NCI-H82 treated with DMSO at 0.1 percent for 48 hours (cell line): ENCODE results near the gene FAM72A.
A peak's percentile ranks its signal among the peaks of the same experiment; 100 is the strongest.
"Not testable (repeated sequence)": the region's sequence is repeated elsewhere in the genome, so short reads cannot be mapped to it uniquely, and the experiment has no call there.

Experiments
- DNase-seq: peaks from one replicate; lab custom pipeline; 2025; ENCODE audit not compliant: unreplicated experiment; lab: John Stamatoyannopoulos, UW

The FAM72A gene

DNA sequence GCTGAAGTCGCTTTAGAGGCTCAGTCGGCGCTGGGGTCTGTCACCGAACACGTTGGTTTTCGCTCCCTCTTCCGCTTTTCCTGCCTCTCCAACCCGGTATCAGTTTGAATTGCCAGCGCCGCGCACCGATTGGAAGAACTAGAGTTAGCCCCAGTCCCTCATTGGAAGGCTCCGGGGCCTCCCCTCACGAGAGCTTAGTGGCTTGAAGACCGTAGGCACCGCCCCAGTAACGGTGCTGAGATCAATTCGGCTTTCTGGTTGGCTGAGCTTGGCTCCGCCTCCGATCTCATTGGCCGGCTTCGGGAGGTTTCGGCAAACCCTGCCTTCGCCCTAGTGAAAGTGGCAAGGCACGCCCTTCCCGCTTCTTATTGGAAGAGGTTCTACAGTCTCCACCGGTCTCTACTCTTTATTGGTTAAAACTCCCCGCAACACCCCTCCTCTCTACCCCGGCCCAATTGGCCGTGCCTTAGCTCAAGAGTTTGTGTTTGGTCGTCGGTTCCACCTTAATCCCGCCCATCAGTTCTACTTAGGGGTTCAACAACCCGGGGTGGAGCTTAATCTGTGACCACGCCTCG, at the start of gene FAM72A:
TSS of gene FAM72A (minus strand) at position 51 of the 575 bp plus-strand sequence. CDS start 814 bp downstream, outside the sequence.
- DNase-seq, result peak; percentile 100

DNA sequence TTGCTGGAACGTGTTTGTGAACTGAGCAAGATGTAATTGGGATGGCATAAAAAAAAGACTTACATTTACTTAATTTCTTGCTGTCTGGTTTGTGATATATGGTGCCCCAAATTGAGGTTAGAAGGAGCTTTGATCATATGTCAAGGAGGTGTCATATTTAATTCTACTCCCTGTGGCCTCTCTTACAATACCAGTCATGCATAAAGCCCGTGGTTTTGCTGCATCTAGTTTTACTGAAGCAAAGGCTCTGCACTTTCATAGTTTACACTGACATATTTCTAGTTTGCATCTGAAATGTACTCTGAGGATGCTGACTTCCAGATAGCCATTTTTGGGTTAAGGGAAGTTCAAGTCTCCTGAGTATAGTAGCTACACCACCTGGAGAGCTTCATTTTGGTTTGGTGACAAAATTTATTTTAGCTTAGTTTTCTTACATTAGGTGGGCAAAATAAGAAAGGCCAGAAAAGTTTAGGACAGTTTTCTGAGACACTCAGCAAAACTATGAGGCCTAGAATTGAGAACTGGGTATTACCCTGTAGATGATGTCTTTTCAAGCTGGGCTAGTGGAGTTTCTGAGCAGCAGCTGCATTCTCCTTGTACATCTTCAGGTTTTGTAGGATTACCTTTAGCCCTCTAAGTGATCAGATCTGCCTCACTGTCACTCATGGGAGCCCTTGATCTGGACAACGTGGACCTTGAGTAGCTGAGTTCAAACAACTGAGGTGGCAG, 48.5 kb upstream of the FAM72A start:
- not testable (repeated sequence) for DNase-seq

DNA sequence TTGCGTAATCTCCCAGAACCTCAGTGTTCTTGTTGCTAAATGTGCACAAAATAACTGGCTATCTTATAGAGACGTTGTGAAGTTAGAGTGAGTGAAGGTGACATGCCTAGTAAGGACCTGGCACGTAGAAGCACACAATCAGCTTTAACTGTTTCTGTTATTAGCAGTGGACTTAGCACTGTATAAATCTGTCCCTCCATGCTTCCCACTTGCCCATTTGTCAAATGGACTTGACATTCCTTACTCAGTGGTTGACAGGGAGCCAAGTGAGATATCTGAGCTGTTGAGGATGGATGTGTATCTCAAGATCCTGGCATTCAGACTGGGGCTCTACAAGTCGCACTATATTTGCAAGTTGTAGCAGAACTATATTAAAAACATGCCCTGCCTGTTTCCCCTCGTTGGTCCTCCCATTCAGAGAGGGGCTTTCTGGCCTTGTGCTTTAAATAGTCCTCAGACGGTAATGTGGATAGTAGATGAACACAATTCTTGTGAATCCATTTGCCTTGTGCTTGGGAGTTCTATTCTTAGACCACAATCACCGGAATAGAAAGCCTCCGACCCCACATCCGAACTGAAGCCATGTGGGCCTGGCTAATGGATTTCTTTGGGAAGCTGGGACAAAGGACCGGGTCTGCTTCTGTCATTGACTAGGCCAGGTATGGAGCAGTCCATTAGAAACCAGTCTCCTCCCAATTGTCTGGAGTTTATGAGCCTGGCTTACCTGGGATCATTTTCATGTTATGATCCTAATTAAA, 43.7 kb upstream of the FAM72A start:
- DNase-seq, result not testable (repeated sequence)

DNA sequence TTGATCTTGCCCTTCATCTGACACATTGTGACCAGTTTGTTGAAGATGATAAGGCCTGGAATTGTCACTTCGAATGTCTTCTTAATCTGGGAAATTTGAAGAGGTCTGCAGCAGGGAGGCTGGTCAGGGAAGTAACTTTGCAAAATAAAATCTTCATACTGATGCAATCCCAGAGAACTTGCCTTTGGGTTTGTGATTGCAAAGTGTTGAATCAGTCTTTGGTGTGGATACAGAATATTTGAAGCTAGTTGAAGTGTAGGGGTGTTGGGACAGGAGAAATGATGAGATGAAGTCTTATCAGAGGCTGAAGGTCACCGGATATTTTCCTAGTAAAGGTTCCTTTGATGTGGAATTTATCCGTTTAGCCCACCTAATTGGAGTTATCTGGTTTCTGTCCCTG, 42.8 kb upstream of the FAM72A start:
- DNase-seq, result not testable (repeated sequence)

DNA sequence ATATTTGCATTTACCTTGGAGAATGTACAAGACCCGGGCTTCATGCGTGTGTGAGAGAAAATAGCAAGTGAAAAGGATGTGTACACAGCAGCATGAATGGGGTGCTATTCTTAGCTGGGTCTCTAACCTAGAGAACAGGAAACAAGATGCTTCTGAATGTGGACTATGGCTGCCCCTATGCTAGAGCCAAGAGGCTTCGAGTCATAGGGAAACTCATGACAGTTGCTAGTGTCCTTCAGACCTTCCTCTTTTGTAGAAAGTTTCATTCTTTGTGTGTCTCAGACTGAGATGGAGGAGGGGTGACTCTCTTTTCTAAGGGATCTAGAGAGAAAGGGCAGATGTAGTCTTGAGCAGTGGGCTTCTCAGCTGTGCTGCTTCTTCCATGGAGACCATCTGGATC, 40.7 kb upstream of the FAM72A start:
- not testable (repeated sequence) for DNase-seq

DNA sequence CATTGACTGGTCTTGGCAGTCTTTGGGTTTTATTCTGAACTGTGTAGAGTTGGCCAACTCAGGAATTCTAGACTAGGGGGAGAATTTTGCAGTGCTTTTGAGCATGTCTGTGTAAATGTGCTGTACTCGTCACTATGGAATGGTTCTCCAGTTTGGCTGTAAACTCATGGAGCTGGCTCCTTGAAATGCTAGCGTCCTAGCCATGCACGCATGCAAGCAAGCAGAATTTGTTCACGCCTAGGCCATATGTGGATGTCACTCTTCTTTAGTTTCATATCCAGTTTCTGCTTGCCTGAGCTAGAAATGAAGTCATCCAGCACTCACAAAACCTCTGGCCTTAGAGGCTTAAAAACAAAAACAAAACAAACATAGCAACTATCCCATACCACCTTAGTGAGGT, 37.6 kb upstream of the FAM72A start:
- DNase-seq, result not testable (repeated sequence)

DNA sequence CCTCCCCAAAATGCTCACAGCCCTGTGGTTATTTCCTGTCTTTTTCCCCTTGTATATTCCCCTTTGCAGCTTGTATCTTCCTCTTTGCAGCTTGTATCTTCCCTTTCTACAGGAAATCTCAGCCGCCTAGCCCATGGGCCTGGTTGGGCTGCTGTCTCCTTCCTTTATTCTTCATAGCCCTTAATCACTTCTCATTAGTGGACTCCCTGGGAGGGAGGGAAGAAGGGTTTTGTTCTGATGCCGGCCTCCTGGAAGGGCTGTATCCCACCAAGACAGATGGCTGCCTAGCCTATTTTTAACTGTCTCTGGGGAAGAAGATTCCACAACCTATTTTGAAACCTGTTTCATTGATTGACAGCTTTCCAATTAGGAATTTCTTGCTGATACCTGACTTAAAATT, 32.6 kb upstream of the FAM72A start:
- DNase-seq, result not testable (repeated sequence)

DNA sequence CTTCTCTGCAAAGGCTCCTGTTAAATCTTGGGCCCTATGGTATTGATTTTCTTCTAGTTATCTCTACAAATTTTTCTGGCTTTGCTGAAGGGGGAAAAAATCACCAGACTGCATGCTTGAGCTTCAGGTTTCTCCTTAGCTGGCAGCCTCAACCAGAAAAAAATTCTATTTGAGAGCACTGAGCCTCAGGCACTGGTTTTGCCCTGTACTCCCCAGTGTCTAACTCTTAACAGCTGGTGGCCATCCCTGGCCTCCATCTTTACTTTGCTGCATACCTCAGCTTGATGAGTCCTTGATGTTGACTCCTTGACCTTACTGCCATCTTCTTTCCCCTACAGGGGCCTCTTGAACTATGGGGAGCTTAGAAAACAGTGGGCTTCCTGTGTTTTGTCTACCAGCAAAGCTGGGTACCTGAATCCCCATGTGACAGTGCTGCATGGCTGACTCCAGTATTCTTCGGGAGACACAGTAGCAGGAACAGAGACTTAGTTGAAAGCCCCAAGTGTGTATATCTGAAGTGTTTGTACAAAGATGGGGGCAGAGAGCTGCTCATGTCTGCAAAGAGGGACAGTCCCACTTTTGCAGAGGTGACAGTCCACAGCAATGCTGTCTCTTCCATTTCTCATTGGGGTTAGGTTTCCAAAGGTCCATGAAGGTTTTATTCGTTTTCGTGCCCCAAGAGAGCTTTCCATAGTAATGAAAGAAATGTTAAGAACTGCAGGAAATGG, 31.7 kb upstream of the FAM72A start:
- not testable (repeated sequence) for DNase-seq

DNA sequence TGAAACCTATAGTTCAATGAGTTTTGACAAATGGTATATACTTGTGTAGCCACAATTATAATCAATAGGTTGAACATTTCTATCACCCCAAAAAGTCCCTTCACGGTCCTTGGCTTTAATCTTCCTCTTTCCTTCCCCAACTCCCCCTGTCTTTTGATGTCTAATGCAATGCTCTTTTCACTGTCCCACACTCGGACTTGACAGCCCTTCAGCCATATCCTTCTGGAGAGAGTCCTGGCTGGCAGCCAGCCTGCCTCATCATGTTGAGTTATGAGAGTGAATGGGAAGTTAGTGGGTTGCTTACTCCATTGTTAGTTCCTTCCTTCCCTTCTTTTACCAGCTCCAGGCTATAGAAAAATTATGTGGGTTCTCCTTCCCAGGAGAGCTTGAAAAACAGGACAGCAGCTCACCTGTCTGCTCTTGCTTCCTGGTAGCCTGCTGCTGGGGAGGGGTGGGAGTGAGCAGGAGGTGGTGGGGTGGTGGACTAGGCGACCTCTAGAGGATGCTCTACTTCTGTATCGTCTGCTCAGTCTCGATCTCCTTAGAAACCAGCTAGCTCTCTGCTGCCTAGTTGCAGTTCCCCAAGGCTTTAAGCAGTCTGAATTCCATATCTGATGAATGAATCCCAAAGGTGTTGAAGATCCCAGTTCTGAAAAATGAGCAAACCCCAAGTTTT, 30.5 kb upstream of the FAM72A start:
- not testable (repeated sequence) for DNase-seq

DNA sequence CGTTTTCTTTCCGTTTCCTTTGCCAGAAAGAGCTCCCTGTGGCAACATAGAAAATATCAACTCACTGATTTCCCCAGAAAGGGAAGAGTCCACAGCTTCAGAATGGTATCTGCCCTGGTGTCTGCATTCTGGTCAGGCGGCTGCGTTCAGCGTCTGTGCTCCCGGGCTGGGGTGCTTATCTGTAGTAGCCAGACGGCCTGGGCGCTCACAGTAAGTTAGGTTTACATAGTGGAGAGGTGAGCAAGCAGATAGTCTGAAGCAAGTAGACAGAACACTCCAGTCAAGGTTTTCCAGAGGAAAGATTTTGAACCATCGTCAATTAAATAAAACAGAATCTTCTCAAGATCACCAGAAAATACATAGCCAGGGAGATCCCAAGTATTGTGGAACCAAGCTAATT, 29.4 kb upstream of the FAM72A start:
- DNase-seq, result not testable (repeated sequence)

DNA sequence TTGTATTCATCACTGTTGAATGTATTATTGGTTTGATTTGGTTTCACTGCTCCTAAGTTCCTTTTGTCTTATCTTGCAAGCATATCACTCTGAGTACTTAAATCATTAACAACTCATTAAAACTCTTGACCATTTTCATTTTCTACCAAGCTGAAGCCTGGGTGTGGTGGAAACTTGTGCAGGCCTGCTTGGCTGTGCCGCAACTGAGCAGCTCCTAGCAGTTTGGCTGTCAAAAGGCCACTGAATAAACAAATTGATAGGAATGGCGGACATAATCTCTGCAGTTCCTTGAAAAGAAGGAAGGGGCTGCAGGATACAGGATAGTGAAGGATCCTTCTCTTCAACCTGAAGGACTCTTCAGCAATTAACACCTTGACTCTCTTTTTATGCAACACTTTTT, 26.6 kb upstream of the FAM72A start:
- DNase-seq, result not testable (repeated sequence)

DNA sequence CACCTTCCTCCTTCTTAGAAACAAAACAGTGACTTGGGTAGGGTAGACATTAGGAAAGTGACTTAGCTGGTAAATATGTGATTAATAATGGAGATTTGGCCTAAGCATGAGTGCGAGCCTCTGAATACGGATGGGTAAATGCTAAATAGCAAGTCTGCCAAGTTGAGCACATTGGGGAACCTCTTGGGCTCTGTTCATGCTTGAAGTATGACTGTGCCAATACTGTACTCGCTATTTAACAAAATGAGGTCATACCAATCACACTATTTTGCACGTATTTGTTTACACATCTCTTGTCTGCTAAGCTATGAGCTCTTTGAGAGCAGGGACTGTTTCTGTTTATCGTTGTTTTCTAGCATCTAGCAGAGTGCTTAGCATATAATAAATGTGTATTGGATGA, 24.2 kb upstream of the FAM72A start:
- not testable (repeated sequence) for DNase-seq

DNA sequence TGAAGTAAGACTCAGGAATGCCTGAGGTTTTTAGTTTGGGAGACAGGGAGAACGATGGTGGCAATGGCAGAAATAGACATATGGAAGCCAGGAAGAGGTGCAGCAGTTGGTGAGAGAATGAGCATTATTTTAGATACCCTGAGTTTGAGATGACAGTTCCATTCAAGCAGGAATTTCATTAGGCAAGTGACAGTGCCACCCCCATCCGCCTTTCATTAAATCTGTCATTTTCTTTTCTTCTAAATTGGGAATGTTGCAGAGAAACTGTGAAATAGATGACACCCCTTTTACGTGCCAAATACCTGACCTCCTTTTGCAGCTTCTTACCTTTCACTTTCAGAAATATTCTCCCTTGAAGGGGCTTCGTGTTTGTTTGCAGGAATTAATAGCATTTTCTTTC, 22.7 kb upstream of the FAM72A start:
- not testable (repeated sequence) for DNase-seq

DNA sequence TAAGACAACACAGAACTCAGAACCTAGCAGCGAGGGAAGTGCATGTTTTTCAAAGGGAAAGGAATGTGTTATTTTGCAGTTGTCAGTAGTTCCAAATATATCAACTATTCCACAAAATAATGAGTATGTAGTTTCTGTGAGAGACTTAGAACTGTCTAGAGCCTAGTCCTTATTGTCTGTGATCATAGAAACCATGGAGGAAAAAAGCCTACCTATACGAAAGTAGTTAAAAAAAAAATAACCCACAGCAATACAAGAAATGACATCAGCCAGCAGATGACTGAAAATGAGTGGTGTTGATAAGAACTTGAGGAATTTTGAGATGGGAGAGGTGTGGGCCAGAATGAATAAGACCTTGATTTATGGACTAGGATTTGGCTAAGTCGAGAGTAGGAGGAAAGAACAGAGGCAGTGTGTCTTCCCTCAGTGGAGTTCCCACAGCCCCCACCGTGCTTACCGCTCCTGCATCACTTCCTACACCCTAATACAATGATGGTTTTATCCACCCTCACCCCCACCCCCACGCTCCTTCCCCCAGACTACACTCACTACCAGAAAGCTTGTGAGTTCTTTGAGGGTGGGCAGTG, 21.6 kb upstream of the FAM72A start:
- DNase-seq, result not testable (repeated sequence)

DNA sequence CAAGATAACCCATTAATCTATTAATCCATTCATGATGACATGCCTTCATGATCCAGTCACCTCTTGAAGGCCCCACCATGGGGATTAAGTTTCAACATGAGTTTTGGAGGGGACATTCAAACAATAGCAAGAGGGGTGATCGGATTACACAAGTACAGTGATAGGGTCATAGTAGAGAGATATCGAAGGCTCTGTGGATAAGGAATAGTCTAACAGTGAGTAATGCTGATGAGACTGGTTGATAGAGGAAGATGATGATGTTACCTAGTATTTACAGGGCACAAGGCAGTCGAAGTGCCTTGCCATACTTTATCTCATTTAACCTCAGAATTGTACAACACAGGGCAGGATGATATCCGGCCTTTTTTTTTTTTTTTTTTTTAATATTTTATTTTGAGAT, 18.9 kb upstream of the FAM72A start:
- not testable (repeated sequence) for DNase-seq

DNA sequence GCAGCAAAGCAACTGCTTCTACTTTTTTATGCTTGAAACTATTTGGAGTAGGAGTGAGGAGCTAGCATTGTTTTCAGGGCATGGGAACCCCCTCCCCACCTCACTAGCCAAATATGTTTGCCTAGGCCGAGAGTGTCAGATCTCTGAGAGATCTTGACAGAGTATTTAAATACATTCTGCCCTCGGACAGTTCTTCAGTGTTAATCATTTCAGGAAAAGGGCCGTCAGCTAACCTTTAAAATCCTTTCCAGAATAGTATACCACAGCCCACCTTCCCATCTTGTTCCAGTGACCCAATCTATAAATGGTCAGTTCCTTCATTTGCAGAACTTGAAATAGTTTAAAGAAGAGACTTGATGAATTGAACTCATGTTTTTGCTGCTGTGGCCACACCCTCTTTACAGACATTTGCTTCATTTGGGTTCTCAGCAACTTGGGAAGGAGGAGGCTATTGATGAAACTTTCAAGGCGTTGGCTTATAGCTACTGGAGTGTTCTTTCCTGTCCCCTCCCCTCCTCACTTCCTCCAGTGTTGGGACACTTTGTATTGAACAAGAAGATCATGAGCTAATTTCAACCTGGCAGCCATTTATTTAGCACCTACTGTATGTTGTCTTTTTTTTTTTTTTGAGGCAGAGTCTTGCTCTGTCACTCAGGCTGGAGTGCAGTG, 17.8 kb upstream of the FAM72A start:
- not testable (repeated sequence) for DNase-seq

DNA sequence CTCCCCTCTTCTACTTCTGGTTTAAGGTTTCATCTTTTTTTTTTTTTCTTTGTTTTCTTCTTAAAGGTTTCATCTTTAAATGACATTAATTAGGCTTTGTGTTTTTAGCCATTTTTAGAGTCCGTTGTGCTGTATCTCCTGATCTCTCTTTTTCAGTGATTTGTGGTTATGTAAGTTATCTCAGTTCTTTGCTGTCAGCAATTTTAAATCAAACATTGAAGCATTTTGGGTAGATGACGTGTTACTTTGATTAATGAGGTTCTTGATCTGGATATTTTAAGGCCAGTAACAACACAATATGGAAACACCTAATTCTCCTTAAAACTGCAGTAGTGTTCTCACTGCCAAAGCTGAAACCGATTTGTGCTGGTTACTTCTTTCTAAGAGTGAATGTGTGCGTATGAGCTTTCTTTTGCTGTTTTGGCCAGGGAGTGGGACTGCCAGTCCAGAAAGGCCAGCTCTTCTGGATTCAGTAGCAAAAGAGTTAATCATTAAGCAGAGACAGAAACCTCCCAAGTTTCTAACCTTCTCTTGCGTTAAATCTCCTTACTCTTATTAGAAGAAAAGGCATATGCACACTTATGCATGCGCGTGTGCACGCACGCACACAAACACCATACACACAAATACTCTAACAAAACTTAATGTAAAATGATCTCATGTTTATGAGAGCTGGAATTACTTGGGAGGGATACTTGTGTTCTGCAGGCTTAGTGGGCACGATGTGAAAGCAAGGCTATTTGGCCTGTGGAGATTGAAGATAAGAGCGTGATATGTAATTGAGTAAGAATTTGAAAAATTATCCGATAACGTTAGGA, 17.1 kb upstream of the FAM72A start:
- DNase-seq, result not testable (repeated sequence)

DNA sequence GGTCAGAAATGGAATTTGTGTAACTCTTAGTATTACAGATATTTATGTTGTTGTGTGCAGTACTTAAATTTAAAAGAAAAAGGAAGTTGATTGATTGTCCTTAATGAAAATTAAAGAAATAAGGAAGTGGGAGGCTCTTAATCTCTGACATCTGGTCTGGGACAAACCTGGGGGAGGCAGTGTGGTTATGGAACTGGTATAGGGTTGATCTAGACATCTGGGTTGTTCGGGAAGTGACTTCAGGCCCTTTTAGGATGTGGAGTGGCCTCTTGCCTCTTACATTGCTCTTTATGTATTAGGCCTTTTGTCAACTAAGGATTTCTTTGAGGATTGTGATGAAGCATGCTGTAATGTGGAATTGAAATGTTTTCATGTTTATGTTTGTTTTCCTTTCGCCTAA, 16.1 kb upstream of the FAM72A start:
- DNase-seq, result not testable (repeated sequence)

DNA sequence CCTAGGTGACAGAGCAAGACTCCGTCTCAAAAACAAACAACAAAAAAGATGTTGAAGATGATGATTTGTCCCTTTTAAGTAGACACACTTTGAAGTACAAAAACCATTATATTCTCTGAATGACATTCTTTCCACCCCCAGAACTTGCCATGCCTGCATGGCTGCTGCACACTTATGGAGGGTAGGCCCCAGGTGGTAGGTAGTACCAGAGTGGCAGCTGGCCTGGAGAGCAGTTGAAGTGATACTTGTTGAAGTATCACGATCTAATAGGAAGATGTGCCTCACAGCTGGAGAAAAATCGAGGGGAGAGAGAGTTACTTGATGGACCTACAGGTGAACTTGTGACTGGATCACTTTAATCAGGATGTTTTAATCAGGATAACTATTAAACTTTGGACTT, 15.6 kb upstream of the FAM72A start:
- DNase-seq, result not testable (repeated sequence)
